SW 1271 (cell line): ENCODE results near the gene SCFD2.

ENCODE experiments used
- DNase-seq, 2 experiments: peaks; one replicate each; lab custom pipeline; 2025; lab: John Stamatoyannopoulos, UW

Gene SCFD2

DNA sequence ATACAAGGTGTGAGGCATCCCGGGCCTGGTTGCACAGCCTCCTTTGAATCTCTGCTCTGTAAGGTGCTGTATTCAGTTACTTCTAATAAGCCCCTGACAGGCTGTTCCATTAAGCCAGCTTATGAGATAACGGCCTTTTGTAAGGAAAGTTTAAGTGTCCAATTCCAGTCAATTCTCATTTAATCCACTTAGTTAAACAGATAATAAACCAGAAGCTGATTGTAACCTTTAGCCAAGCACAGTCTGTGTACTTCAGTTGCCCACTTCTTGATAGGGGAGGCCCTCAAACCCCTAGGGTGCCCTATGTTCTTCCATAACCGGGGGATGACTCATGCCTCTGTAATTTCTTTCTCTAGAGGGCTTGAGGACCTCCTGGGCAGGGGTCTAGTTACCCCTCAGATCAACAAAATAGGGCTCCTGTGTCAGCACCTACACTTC lies 440.3 kb downstream of the SCFD2 start:
- DNase-seq, result no peak

GRCh38 chr4:52919461-52919860 lies 446.4 kb downstream of the SCFD2 start:
- no peak for DNase-seq

DNA sequence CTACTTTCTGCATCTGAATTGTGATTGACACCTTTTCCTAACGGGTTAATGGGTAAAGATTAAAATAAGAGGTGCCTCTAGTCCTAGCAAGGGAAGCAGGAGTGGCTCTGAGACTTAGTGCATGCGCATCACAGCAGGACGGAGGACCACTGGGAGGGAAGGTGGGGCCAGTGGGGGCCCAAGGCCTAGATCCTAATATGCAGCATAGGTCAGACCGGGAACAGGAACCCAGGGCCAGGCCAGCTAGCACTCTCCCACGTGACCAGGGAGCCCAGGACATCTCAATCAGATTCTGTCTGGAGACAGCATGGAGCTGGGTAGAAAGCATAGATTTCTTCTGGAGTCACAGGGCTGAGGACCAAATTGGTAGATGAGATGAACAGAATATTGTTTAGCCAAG lies 448.0 kb downstream of the SCFD2 start:
- no peak for DNase-seq

- no peak for DNase-seq
Measured at GRCh38 chr4:52915730-52916300, 450.0 kb downstream of the SCFD2 start.

DNA sequence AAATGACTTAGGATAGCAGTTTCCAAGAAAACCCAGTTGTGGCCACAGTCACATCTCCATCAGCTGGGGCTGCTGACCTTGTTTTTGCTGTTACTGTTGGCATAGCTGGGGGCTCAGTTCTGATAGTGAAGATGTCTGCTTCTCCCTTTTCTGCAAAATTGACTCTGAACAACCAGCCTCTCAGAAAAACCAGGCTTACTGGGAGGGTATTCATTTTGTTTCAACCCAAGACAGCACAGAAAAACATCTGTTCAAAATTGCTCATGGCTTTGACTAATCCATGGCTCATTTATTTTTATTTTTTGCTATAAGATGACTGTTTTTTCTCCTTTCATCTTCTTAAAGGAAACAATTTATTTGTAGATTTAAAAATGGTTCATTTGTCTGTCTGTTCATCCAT lies 450.7 kb downstream of the SCFD2 start:
- DNase-seq, result no peak

DNA sequence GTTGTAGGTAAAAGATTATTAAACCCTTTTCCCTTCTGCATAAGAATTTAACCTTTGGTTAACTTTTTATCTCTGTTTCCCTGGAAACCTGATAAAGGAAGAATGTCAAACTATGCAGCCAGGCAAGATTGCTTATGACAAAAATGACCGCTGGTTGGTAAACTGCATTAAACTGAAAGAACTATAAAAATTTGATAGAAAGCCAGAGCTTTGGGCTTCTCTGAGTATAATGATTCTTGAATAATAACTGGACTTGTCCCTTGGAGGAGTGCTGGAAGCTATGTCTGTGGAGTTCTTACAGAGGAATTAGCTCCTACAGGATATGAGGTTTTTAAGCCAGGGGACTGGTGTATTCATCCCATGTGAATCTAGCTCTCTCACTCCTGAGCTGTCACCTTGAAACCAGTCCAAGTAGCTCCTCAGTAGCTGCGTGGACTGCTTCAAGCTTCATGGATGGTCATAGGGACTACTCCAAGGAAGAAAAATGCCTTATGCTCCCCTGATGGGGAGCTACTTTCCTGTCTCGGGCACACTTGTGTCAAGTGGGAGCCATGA lies 451.7 kb downstream of the SCFD2 start:
- no peak for DNase-seq

DNA sequence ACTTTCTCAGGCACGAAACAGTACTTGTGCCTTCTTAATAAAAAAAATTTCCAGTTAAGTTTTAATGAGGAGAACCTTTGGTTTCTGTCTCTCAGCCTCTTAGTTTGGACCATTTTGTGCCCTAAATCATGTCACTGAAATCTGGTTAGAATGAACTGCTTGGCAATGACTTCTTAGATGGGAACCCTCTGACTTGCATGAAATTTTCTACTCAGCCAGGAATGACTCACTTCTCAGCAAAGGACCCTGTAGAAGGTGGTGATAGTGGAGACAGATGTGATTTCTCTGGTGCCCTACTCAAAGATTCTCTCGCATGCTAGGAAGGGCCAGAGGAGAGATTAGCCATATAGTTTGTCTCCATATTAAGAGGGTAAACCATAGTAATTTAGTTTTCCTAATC lies 453.3 kb downstream of the SCFD2 start:
- no peak for DNase-seq

GRCh38 chr4:52911684-52912294 lies 454.1 kb downstream of the SCFD2 start:
- DNase-seq, result peak; percentile 14 to 44

- DNase-seq, result no peak
Measured at GRCh38 chr4:52910115-52910514, 455.7 kb downstream of the SCFD2 start.

DNA sequence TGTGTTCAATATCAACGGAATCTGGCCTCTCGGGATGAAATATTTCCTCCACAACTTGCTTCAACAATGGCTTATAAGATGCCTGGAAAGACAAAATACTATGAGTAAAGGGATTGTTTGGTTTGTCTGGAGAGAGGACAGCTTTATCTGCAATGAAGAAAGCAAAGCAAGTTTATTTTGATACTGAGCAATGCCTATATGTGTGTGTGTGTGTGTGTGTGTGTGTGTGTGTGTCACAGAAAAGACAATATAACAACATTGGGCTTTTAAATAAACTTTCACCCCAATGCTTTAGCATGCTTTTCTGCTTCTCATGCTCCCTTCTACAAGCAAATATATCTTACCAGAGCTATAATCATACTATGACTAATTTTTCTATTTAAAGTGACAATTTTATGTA lies 458.4 kb downstream of the SCFD2 start:
- no peak for DNase-seq

DNA sequence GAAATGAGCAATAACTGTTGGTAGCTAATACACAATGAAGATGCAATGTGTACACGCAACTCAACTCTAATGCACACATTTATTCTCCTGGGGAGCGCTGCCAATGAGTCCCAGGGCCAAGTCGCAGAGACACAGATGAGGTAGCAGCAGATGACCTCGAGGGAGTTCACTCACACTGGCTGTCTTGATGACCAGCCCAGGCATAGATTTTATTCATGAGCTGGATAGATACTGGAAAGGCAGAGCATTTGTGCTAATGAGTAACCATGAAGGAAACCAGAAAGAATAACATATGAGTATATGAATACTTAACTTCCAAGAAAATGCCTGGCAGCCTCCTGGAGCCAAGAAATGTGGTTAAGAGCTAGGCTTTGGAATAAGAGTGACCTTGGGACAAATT lies 461.4 kb downstream of the SCFD2 start:
- DNase-seq, result no peak

- DNase-seq, result no peak
Measured at GRCh38 chr4:52903273-52903672, 462.6 kb downstream of the SCFD2 start.

DNA sequence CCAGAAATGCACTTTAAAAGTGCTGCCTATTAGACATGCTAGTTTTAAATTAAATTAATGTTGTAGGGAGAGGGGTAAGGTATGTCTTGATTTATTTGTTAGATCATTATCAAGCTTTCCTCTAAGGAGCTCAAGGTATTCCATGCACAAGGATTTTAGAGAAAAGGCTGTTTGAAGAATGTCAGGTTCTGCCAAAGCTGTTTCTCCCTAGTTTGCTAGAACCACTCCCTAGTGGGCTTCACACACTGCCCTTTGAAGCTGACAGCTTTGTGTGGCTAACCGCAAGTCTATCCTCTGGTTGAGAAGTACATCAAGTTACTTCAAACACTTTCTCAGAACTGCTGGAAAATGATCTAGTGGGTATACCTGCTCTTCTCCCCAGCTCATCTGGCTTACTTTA lies 471.4 kb downstream of the SCFD2 start:
- DNase-seq, result no peak

DNA sequence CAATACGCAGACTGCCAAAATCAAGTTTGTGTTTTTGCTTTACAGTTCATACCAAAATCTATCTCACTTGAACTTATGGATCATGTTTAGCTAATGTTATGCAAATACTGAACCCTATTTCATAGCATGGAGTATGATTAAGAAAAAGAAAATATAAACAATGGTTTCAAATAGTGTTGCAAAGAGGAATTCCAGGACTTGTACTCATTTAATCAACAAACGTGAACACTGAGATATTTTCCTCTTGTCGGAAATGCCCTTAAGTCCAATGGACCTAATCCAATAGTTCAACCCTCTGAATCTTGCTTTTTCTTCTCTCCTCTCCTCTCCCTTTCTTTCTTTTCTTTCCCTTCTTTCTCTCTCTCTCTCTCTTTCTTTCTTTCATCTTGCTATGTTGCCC lies 473.0 kb downstream of the SCFD2 start:
- no peak for DNase-seq

DNA sequence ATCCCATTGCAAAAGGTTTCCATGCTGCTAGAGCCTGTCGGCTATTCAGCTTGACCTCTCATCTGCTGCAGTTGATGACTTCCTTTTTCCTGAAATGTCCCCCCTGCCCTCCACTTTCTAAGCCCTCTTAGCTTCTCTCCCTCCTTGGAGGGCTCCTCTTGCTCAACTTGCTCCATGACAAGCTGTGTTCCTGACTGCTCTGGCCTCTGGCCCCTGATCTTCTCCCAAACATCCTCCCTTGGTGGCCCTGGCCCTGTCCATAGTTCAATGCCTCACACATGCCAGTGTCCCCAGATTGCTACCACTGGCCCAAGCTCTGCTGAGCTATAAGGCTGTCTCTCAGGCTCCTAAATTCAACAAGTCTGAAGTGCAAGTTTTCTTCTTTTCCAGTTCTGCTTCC lies 474.1 kb downstream of the SCFD2 start:
- DNase-seq, result no peak

GRCh38 chr4:52890521-52890791 lies 475.4 kb downstream of the SCFD2 start:
- no peak for DNase-seq

GRCh38 chr4:52889778-52890520 lies 475.9 kb downstream of the SCFD2 start:
- no peak for DNase-seq

DNA sequence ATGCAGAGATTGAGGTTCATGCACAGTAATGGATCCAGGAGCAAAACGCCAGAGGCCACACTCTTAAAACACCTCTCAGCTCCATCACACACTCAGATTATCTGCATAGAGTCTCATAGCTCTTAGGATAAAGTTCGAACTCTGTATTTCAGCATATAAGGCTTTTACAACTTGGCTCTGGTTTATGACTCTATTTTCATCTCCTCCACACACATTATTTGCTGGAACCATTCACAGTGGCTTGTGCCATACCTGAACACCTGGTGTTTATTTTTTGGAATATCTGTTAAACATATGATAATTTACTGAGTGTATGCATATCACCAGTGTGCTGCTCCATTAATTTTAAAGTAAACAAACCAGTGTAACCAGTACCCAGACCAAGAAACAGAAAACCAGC lies 476.5 kb downstream of the SCFD2 start:
- DNase-seq, result no peak

DNA sequence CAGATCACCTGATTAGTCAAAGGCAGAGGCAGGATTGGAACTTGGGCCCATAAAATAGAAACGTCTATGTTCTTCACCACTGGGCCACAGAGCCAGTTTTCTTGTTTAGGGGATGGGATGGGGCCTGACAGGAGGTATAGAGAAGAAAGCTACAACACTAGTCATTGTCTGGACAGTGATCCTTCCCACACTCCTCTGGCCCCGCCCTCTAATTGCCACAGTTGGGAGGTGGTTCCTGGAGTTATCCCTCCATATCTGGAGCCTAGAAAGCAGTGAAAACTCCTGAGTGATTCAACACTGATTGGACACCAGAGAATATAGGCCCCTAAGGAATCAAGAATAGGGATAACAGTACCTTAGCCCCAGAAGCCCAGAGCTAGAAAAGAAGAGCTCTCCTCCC lies 480.9 kb downstream of the SCFD2 start:
- no peak for DNase-seq

DNA sequence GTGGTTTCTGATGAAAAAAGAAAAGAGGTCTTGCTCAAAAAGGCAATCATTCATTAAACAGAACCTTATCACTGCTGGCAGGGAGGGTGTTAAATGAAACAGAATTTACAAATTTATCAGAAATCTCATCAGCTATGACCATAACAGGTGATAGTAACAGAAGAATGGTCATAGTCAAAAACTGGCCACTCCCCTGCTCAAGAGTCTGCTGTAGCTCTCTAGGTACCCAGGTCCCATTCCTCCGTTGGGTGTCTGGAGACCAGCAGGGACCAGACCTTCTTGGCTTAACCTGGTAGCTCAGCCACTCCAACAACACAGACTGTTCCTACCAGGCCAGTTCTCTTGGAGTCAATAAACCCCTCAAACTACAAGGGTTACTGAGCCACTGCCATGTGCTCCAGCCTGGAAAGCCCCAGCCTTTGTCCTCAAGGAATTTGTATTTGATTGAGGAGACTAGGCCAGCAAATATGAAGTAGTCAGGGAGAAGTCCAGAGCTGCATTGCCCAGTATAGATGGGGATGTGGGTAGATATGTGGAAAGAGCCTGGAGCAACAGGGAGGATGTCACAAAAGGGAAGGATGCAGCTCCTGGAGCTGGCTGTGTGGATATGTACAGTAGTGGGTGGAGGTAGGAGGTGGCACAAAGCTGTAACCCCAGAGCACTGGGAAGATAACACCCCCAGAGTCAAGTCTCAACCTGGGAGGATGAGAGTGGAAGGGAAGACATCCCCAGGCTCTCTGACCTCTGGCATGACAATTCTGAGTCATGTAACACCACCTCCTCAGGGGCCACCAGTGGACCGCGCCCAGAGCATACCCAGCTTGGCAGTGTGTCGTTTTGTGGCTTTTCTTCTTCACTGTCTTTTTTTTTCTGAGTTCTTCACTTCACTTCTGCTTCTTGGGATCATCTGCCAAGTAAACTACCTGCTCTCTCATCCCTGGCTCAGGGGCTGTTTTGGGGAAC lies 481.9 kb downstream of the SCFD2 start:
- DNase-seq, result no peak

- no peak for DNase-seq
Measured at GRCh38 chr4:52883183-52883621, 482.7 kb downstream of the SCFD2 start.

DNA sequence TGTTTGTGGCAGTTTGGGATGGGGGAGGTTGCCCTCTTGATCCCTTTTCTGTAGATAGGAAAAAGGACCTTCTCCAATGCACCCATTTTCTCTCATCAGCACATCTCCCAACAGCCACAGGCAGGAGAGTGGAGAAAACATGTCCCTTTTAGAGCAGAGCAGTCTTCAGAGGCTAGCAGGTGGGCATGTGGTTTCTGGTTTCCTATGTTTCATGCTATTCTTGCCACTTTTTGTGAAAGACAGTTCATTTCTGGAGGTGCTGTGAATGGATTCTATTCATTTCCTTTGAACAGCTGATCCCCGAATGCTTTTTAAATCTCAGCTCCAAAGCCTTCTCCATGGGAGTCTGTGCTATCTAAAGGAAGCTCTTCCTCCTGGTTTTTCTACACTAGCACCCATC lies 484.9 kb downstream of the SCFD2 start:
- no peak for DNase-seq
